ENCODE results near the gene DCDC2B. TPM values are rescaled to one million over a fixed set of nuclear protein-coding genes. Genes with fewer than 3 reads are reported as not detected.

The DCDC2B gene
- total RNA-seq, 1 donor from 2014 or later = not detected

DNA sequence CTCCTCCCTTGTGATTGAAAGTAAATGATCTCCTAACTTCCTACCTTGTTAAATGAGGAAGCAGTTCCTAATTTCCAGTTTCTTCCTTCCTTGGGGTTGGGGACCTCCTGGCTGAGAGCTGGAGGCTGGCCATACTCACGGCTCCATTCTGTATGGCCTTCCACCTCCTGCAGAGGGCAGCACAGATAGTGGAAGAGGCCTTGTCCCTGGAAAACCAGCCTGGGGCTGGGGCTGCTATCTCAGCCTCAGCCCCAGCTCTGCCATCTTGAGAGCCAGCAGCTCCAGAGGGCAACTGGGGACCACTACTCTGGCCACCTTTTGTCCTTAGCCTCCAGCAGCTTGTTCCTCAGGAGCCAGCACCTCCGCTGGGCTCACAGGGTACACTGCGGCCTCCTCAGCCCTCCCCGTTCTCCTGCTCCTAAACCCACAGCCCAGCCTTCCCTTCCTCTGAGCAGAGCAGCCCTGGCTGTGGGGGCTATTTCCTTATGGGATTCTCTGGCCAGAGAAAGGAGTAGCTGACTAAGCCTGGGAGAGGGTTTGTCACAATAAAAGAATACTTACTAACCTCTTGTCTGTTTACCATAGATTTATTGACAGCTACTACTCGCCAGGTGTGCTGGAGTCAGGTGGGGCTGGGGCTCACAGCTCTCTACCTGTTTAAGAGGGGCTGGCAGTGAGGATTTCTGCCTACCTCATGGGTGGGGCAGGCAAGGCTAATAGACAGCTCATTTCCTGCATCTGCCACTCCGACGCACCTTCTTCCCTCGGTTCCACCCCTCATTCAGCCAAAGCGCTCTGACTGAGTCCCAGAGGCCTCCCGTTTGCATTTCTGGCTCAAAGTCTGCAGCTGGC is 7.0 kb downstream of the DCDC2B start:
- peak; percentile 68 for DNase-seq (ENCODE audit: low read depth, low spot score)
- no peak overlapping the region for H3K27ac Mint-ChIP-seq (ENCODE audit: unreplicated experiment)
- peak overlapping the region; percentile 41 for H3K4me3 Mint-ChIP-seq
- no peaks in the 10 kb centered on the region for H3K9me3 Mint-ChIP-seq
- TF ChIP-seq, protein P1, sequence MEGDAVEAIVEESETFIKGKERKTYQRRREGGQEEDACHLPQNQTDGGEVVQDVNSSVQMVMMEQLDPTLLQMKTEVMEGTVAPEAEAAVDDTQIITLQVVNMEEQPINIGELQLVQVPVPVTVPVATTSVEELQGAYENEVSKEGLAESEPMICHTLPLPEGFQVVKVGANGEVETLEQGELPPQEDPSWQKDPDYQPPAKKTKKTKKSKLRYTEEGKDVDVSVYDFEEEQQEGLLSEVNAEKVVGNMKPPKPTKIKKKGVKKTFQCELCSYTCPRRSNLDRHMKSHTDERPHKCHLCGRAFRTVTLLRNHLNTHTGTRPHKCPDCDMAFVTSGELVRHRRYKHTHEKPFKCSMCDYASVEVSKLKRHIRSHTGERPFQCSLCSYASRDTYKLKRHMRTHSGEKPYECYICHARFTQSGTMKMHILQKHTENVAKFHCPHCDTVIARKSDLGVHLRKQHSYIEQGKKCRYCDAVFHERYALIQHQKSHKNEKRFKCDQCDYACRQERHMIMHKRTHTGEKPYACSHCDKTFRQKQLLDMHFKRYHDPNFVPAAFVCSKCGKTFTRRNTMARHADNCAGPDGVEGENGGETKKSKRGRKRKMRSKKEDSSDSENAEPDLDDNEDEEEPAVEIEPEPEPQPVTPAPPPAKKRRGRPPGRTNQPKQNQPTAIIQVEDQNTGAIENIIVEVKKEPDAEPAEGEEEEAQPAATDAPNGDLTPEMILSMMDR (conservative IDR thresholded peaks at IDR 0.05) = peak; percentile 78
- no peaks in the 10 kb centered on the region for H3K36me3 Mint-ChIP-seq (ENCODE audit: low read depth)
- H3K4me1 Mint-ChIP-seq = peaks cover 9% of the 10 kb centered on the region
- no peaks in the 10 kb centered on the region for H3K27me3 Mint-ChIP-seq (ENCODE audit: low read depth)

DNA sequence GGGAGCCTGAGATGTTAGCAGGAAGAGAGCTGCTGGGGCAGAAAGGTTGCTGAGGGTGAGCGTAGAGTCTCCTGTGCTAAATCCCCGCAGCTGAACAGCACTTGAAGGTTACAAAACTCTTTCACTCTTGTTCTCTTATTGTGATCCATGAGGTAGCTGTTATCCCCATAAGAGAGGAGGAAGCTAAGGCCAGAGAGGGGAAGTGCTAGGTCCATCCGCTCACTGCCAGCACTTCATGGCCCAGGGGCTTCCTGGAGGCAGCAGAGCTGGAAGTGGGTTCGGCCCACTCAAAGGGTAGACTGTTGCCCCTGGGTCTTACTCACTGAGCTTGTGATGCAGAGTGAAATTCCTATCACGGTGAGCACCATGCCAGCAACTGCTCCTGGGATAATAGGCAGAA is 7.7 kb downstream of the DCDC2B start:
- DNase-seq (ENCODE audit: low read depth, low spot score) = no peak
- Mint-ChIP-seq H3K27me3 (ENCODE audit: low read depth) (no peaks in the 10 kb centered on the region), H3K4me3 (no peak overlapping the region), H3K4me1 (peaks cover 16% of the 10 kb centered on the region), H3K36me3 (ENCODE audit: low read depth) (no peaks in the 10 kb centered on the region), H3K9me3 (no peaks in the 10 kb centered on the region), H3K27ac (ENCODE audit: unreplicated experiment) (no peak overlapping the region)
- TF ChIP-seq, protein P1 (conservative IDR thresholded peaks at IDR 0.05) = no peak

DNA sequence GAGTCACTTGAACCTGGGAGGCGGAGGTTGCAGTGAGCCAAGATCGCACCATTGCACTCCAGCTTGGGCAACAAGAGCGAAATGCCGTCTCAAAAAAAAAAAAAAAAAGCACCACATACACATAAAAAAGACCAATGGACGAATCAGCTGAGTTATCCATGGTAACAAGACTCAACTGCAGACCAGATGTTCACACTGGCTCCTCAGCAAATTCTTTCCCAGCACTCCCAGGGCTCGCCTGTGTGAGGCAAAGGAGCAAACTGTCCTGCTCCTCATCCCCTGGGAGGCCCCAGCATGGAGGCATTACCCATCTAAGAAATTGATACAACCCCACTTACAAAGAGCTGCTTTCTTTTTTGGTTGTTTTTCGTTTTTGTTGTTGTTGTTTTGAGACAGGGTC is 10.1 kb downstream of the DCDC2B start:
- no peak for DNase-seq (ENCODE audit: low read depth, low spot score)
- H3K36me3 Mint-ChIP-seq (ENCODE audit: low read depth) = no peaks in the 10 kb centered on the region
- no peaks in the 10 kb centered on the region for H3K9me3 Mint-ChIP-seq
- H3K27ac Mint-ChIP-seq (ENCODE audit: unreplicated experiment) = no peak overlapping the region
- peaks cover 34% of the 10 kb centered on the region for H3K4me1 Mint-ChIP-seq
- peak overlapping the region; percentile 80 for H3K4me3 Mint-ChIP-seq
- no peaks in the 10 kb centered on the region for H3K27me3 Mint-ChIP-seq (ENCODE audit: low read depth)
- TF ChIP-seq, protein P1 (conservative IDR thresholded peaks at IDR 0.05) = no peak

DNA sequence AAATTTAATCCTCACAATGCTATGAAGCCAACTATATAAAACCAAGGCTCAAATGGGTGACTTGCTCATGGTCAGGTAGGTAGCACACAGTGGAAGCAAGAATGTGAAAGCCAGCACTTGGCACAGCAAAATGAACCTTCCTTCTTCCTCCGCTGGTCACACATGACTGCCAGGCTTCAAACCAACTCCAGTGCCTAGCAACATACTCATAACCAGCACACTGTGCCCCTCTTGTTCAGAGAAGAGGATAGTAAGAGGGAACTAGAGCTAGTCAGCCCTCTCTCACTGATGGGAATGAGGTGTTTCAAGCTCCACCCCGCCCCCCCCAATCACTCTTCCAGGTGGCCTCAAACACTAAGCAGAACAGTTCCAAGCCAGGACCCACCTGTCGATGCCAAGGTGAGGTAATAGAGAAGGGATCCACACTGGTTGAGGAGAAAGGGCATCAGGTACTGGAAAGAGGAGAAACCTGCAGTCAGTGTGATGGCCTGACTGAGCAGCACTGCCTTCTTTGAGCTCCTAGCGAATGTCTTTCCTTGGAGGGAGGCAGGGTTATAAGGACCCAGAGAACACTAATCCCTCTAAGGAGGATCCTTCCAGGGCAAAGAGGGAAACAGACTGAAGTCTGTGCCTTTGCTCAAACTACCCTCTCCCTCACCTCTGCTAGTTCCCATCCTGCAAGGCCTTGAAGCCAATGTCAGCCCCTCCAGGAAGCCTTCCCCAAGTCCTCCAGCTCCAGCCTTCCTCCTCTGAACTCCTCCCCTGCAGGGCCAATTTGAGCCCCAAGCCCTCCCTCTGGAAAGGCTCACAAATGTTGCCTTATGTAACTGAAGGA is 12.1 kb downstream of the DCDC2B start:
- peak overlapping the region; percentile 99 for H3K4me3 Mint-ChIP-seq
- DNase-seq (ENCODE audit: low read depth, low spot score) = no peak
- no peaks in the 10 kb centered on the region for H3K9me3 Mint-ChIP-seq
- H3K4me1 Mint-ChIP-seq = peaks cover 37% of the 10 kb centered on the region
- TF ChIP-seq, protein P1 (conservative IDR thresholded peaks at IDR 0.05) = no peak
- peaks cover 2% of the 10 kb centered on the region for H3K36me3 Mint-ChIP-seq (ENCODE audit: low read depth)
- H3K27ac Mint-ChIP-seq (ENCODE audit: unreplicated experiment) = no peak overlapping the region
- no peaks in the 10 kb centered on the region for H3K27me3 Mint-ChIP-seq (ENCODE audit: low read depth)

DNA sequence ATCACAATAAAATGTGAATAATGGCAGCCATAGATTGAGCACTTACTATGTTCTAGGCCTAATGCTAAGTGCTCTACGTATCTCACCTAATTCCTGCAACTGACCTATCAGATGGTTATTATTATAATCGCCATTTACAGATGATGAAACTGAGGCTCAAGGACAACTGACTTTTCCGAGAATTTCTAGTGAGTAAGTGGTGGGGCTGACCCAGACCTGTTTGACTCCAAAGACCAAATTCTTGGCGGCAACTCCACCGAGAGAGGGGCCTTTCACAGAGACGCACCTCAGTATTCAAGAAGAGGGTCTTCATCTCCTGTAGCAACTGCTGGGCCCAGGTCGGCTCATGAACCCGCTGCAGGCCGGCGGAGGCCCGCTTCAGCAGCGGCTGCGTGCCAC is 12.7 kb downstream of the DCDC2B start:
- peak overlapping the region; percentile 99 for H3K4me3 Mint-ChIP-seq
- peak overlapping the region; percentile 98 for H3K27ac Mint-ChIP-seq (ENCODE audit: unreplicated experiment)
- no peak for DNase-seq (ENCODE audit: low read depth, low spot score)
- peaks cover 6% of the 10 kb centered on the region for H3K36me3 Mint-ChIP-seq (ENCODE audit: low read depth)
- H3K4me1 Mint-ChIP-seq = peaks cover 37% of the 10 kb centered on the region
- H3K27me3 Mint-ChIP-seq (ENCODE audit: low read depth) = no peaks in the 10 kb centered on the region
- H3K9me3 Mint-ChIP-seq = no peaks in the 10 kb centered on the region
- TF ChIP-seq, protein P1 (conservative IDR thresholded peaks at IDR 0.05) = no peak
